T-cell (primary cell): ENCODE results near the gene MED16. TPM values are rescaled to one million over a fixed set of nuclear protein-coding genes. Genes with fewer than 3 reads are reported as not detected.
A peak's percentile ranks its signal among the peaks of the same experiment; 100 is the strongest.

Experiments used
- ATAC-seq, 4 experiments: fragments of 200-7000 bp in 3 of 4; fragments of 150-1000 bp in 1 of 4; cut with Tn5 transposase; replicated peaks in 1 of 4; 1 replicate in 3 of 4; 2 replicates in 1 of 4; pipeline ENCODE4 v1.10.0; 2021; ENCODE audit warnings: moderate library complexity in 3 of 4, mild to moderate bottlenecking in 2 of 4, moderate number of reproducible peaks in 1 of 4
- CTCF ChIA-PET, 2 donors: fragments of 300-600 bp; sonication (Branson Sonifier 250); formaldehyde crosslinking; loops; one replicate each; lab custom pipeline; 2022; ENCODE audit warnings: antibody characterized with exemption in 2 of 2; lab: Charles Lee
- POLR2A ChIA-PET, 2 donors: fragments of 300-600 bp; sonication (Branson Sonifier 250); formaldehyde crosslinking; loops; one replicate each; lab custom pipeline; 2022; ENCODE audit warnings: antibody characterized with exemption in 2 of 2; lab: Charles Lee
- DNase-seq, 35 experiments: peaks; one replicate each; pipeline versions ENCODE4 v3.0.0 to v3.0.0-alpha.2; 2013 to 2023
- H3K27ac ChIP-seq: one replicate; pipeline ENCODE4 v1.5.1; 2013; ENCODE audit warnings: low read length
- H3K27me3 ChIP-seq, 2 experiments: replicated peaks in 1 of 2; 1 replicate in 1 of 2; 2 replicates in 1 of 2; pipeline versions ENCODE4 v1.6.1 to v1.7.0; 2013; ENCODE audit warnings: low read length in 1 of 2, mixed read lengths in 1 of 2; ENCODE audit not compliant: control insufficient read depth in 2 of 2, insufficient read depth in 2 of 2; ENCODE audit errors: extremely low read depth in 1 of 2
- H3K36me3 ChIP-seq, 2 donors: 1 replicate in 1 of 2; 2 replicates in 1 of 2; pipeline versions ENCODE4 v1.6.1 to v1.7.0; 2013; ENCODE audit warnings: low read length in 1 of 2; ENCODE audit not compliant: control insufficient read depth in 2 of 2, insufficient read depth in 1 of 2; ENCODE audit errors: extremely low read depth in 1 of 2
- H3K4me1 ChIP-seq, 2 experiments: 1 replicate in 1 of 2; 2 replicates in 1 of 2; pipeline versions ENCODE4 v1.6.1 to v1.7.0; 2013; ENCODE audit warnings: low read length in 2 of 2, mixed read lengths in 1 of 2; ENCODE audit not compliant: insufficient read depth in 2 of 2, control insufficient read depth in 1 of 2; ENCODE audit errors: extremely low read depth in 1 of 2
- H3K4me3 ChIP-seq, 2 donors: 1 replicate in 1 of 2; 2 replicates in 1 of 2; pipeline versions ENCODE4 v1.5.1 to v1.7.0; 2013; ENCODE audit warnings: mild to moderate bottlenecking in 2 of 2, low read length in 1 of 2, moderate library complexity in 1 of 2; ENCODE audit not compliant: control insufficient read depth in 1 of 2; ENCODE audit errors: extremely low read depth in 1 of 2
- H3K9me3 ChIP-seq: 2 replicates; pipeline ENCODE4 v1.7.0; 2013
- H3K27ac Mint-ChIP-seq, 2 donors: one replicate each; pipeline ENCODE4 v1.8.0; 2020 to 2021; ENCODE audit warnings: mild to moderate bottlenecking in 2 of 2, mixed read lengths in 2 of 2
- H3K27me3 Mint-ChIP-seq, 2 donors: one replicate each; pipeline ENCODE4 v1.8.0; 2021 to 2022; ENCODE audit warnings: mixed read lengths in 2 of 2
- H3K36me3 Mint-ChIP-seq: one replicate; pipeline ENCODE4 v1.8.0; 2021; ENCODE audit warnings: mixed read lengths
- H3K4me1 Mint-ChIP-seq, 3 donors: one replicate each; pipeline ENCODE4 v1.8.0; 2020 to 2022; ENCODE audit warnings: mixed read lengths in 3 of 3, mild to moderate bottlenecking in 1 of 3
- H3K4me3 Mint-ChIP-seq, 3 donors: one replicate each; pipeline ENCODE4 v1.8.0; 2020 to 2022; ENCODE audit warnings: mild to moderate bottlenecking in 3 of 3, mixed read lengths in 3 of 3, moderate library complexity in 3 of 3
- H3K9me3 Mint-ChIP-seq, 3 donors: one replicate each; pipeline ENCODE4 v1.8.0; 2020 to 2022; ENCODE audit warnings: mixed read lengths in 3 of 3
- WGBS: methylation state at CpG from one replicate; pipeline ENCODE4 v1.1.5; 2013; ENCODE audit warnings: missing lambda C conversion rate; ENCODE audit not compliant: insufficient coverage; 5-methylcytosine and 5-hydroxymethylcytosine counted together
- total RNA-seq, 35 experiments: library from RNA in 6 of 35; stranded (reverse) in 6 of 35; fragments of 120-200 nt in 1 of 35; gene quantifications; one replicate each; pipeline versions ENCODE4 v1.2.1 to v1.2.4 and lab custom pipeline; 2013 to 2026

The MED16 gene
- total RNA-seq, 5 donors from 2014 or later (not counting 1 experiment from before 2014, with no cell fraction given): 55.0 to 105 (median 92.4) TPM

- H3K9me3 ChIP-seq: no peaks in the 10 kb centered on the region
- no peak overlapping the region for H3K27ac ChIP-seq
- peaks cover 0 to 5% of the 10 kb centered on the region in 2 donors for H3K27me3 Mint-ChIP-seq
- H3K36me3 Mint-ChIP-seq: no peaks in the 10 kb centered on the region
- ChIA-PET CTCF (no interaction called here), POLR2A (no interaction called here)
- peaks cover 0 to 44% of the 10 kb centered on the region in 2 experiments for H3K27me3 ChIP-seq
- no peaks in the 10 kb centered on the region for H3K9me3 Mint-ChIP-seq
- no peaks in the 10 kb centered on the region for H3K36me3 ChIP-seq
- peaks cover 15 to 64% of the 10 kb centered on the region in 2 experiments for H3K4me1 ChIP-seq
- peaks cover 20 to 27% (median 24%) of the 10 kb centered on the region in 3 donors for H3K4me1 Mint-ChIP-seq
- H3K4me3 ChIP-seq: peak overlapping the region; percentile 15 to 67
- DNase-seq: no peak
- ATAC-seq: no peak
- peak overlapping the region; percentile 55 to 78 for H3K27ac Mint-ChIP-seq
- peak overlapping the region; percentile 74 to 81 (median 77) for H3K4me3 Mint-ChIP-seq
- 0% methylated on average over 6 of the region's 12 CpGs for WGBS
Measured at GRCh38 chr19:918152-918437, 25.1 kb upstream of the MED16 start.

GRCh38 chr19:917323-918151 is 24.6 kb upstream of the MED16 start, which contains the start of gene KISS1R:
Gene KISS1R, plus strand, starts transcription at chr19:917333. Its CDS starts 170 bp downstream, at chr19:917503.
- POLR2A ChIA-PET: no interaction called here
- 2% methylated on average over 84 of the region's 87 CpGs for WGBS
- H3K4me3 Mint-ChIP-seq: peak within 1 kb of the TSS; percentile 74 to 81 (median 77)
- H3K36me3 Mint-ChIP-seq: no peaks in the 10 kb centered on the region
- Histone ChIP-seq H3K36me3 (no peaks in the 10 kb centered on the region), H3K4me1 (peaks cover 15 to 64% of the 10 kb centered on the region in 2 experiments), H3K9me3 (no peaks in the 10 kb centered on the region), H3K4me3 (peak within 1 kb of the TSS; percentile 15 to 67), H3K27ac (no peak within 1 kb of the TSS), H3K27me3 (peaks cover 0 to 44% of the 10 kb centered on the region in 2 experiments)
- H3K9me3 Mint-ChIP-seq: no peaks in the 10 kb centered on the region
- H3K4me1 Mint-ChIP-seq: peaks cover 20 to 27% (median 24%) of the 10 kb centered on the region in 3 donors
- ATAC-seq (peak in 2 of 4 experiments; percentile 10 to 11), DNase-seq (peak in 12 of 35 experiments; percentile 17 to 65 (median 55))
- peak within 1 kb of the TSS; percentile 55 to 78 for H3K27ac Mint-ChIP-seq
- peaks cover 0 to 5% of the 10 kb centered on the region in 2 donors for H3K27me3 Mint-ChIP-seq
- CTCF ChIA-PET: no interaction called here

DNA sequence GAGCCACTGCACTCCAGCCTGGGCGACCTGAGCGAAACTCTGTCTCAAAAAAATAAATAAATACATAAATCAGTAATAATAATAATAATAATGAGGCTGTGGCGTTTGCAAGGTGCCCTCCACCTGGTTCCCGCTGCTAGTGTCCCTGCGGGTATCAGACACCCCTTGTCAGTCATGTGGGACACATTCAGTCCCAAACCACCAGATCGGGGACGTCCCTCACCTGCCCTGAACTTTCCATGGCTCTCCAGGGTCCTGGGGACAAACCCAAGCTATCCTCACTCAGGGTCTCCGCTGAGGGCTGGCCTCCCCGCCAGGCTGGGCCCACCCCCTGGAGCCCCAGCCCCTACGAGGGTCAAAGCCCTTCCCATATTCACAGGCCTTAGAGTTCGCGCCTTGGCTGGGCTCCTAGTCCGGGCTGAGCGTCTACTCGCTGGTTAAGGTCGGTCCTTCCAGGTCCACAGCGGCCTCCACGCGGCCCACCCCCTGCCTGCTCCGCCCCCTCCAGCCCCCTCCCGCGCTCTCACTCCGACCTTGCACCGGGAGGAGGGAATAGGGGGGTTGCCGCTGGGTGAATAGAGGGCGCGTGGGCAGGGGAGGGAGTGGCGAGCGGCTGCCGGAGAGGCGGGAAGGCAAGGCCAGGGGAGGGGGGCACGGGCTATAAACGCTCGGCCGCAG is 23.8 kb upstream of the MED16 start:
- H3K9me3 ChIP-seq: no peaks in the 10 kb centered on the region
- no peak overlapping the region for H3K27ac ChIP-seq
- POLR2A ChIA-PET: no interaction called here
- ATAC-seq (no peak), DNase-seq (no peak)
- H3K36me3 Mint-ChIP-seq: no peaks in the 10 kb centered on the region
- H3K27ac Mint-ChIP-seq: no peak overlapping the region
- WGBS: 23% methylated on average over 22 of the region's 35 CpGs
- H3K36me3 ChIP-seq: no peaks in the 10 kb centered on the region
- peak overlapping the region; percentile 25 to 81 (median 64) for H3K4me3 Mint-ChIP-seq
- peaks cover 0 to 44% of the 10 kb centered on the region in 2 experiments for H3K27me3 ChIP-seq
- peaks cover 16 to 24% (median 21%) of the 10 kb centered on the region in 3 donors for H3K4me1 Mint-ChIP-seq
- H3K27me3 Mint-ChIP-seq: peaks cover 0 to 5% of the 10 kb centered on the region in 2 donors
- CTCF ChIA-PET: no interaction called here
- peak overlapping the region; percentile 15 to 67 for H3K4me3 ChIP-seq
- peaks cover 16 to 67% of the 10 kb centered on the region in 2 experiments for H3K4me1 ChIP-seq
- no peaks in the 10 kb centered on the region for H3K9me3 Mint-ChIP-seq

GRCh38 chr19:913080-913748 is 20.2 kb upstream of the MED16 start, which contains the start of gene R3HDM4:
Gene R3HDM4, minus strand, starts transcription at chr19:913219. Its CDS starts 62 bp downstream, at chr19:913157.
- no peaks in the 10 kb centered on the region for H3K9me3 ChIP-seq
- H3K27me3 ChIP-seq: peaks cover 0 to 30% of the 10 kb centered on the region in 2 experiments
- peak within 1 kb of the TSS; percentile 95 for H3K27ac Mint-ChIP-seq
- no peaks in the 10 kb centered on the region for H3K9me3 Mint-ChIP-seq
- H3K4me3 ChIP-seq: peak within 1 kb of the TSS; percentile 75 to 97
- DNase-seq (peak; percentile 66 to 91 (median 81)), ATAC-seq (peak; percentile 58 to 63 (median 62))
- H3K36me3 Mint-ChIP-seq: peaks cover 11% of the 10 kb centered on the region
- ChIA-PET CTCF (interaction anchor here in 1 of 2 donors (1.0 kb wide), 1 partner anchor 20 kb away, joined by 3 read pairs; the partner anchor contains the start of genes MED16 and RNU6-9), POLR2A (no interaction called here)
- H3K4me1 Mint-ChIP-seq: peaks cover 28 to 41% (median 36%) of the 10 kb centered on the region in 3 donors
- peaks cover 0 to 5% of the 10 kb centered on the region in 2 donors for H3K27me3 Mint-ChIP-seq
- H3K36me3 ChIP-seq: peaks cover 0 to 3% of the 10 kb centered on the region in 2 donors
- 0% methylated on average over 64 of the region's 76 CpGs for WGBS
- peak within 1 kb of the TSS; percentile 99 for H3K27ac ChIP-seq
- H3K4me3 Mint-ChIP-seq: peak within 1 kb of the TSS; percentile 79 to 85 (median 84)
- H3K4me1 ChIP-seq: peaks cover 26 to 72% of the 10 kb centered on the region in 2 experiments

DNA sequence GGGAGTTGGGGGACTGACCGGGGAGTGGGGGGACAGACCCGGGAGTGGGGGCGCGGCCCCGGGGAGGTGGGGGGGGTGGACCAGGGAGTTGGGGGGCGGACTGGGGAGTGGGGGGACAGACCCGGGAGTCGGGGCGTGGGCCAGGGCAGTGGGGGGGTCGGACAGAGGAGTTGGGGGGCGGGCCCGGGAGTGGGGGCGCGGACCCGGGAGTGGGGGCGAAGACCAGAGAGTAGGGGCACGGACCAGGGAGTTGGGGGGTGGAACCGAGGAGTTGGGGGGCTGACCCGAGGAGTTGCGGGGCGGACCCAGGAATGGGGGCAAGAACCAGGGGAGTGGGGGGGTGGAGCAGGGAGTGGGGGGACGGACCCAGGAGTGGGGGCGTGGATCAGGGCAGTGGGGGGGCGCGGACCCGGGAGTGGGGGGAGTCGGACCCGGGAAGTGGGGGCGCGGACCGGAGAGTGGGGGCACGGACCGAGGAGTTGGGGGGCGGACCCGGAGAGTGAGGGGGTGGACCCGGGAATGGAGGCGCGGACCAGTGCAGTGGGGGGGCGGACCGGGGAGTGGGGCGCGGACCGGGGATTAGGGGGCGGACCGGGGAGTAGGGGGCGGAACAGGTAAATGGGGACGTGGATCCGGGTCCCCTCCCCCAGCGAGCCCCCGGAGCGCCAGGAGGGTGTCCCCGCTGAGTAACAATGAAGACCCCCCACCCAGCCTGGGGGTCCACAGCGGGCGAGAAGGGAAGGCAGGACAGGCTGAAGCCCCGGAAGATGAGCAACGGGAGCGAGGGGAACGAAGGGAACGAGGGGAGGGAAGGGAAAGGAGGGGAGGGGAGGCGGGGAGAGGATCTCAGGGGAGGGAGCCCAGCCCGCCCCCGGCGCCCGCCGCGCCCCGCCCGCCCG is 19.4 kb upstream of the MED16 start:
- DNase-seq: peak in 9 of 35 experiments; percentile 23 to 56 (median 36)
- no peaks in the 10 kb centered on the region for H3K9me3 ChIP-seq
- 1% methylated on average over 17 of the region's 69 CpGs for WGBS
- Mint-ChIP-seq H3K27ac (peak overlapping the region; percentile 64 to 82), H3K36me3 (peaks cover 11% of the 10 kb centered on the region), H3K4me1 (peaks cover 32 to 45% (median 40%) of the 10 kb centered on the region in 3 donors), H3K27me3 (peaks cover 0 to 2% of the 10 kb centered on the region in 2 donors), H3K9me3 (no peaks in the 10 kb centered on the region), H3K4me3 (peak overlapping the region; percentile 78 to 85 (median 81))
- peak overlapping the region; percentile 59 to 91 for H3K4me3 ChIP-seq
- peak overlapping the region; percentile 96 for H3K27ac ChIP-seq
- ChIA-PET POLR2A (no interaction called here), CTCF (no interaction called here)
- peak in 2 of 4 experiments; percentile 5 to 6 for ATAC-seq
- H3K36me3 ChIP-seq: peaks cover 0 to 3% of the 10 kb centered on the region in 2 donors
- H3K27me3 ChIP-seq: peaks cover 0 to 22% of the 10 kb centered on the region in 2 experiments
- peaks cover 26 to 72% of the 10 kb centered on the region in 2 experiments for H3K4me1 ChIP-seq
